NCI-H1105 (cell line): Measurements from ENCODE around the gene KRTAP2-2.
"Not testable (repeated sequence)": the region's sequence is repeated elsewhere in the genome, so short reads cannot be mapped to it uniquely, and the experiment has no call there.

Source experiments
- DNase-seq: peaks from one replicate; lab custom pipeline; 2025; lab: John Stamatoyannopoulos, UW

KRTAP2-2 gene

GRCh38 chr17:41065016-41065689, 10.1 kb upstream of the KRTAP2-2 start:
- DNase-seq = not testable (repeated sequence)

GRCh38 chr17:41064301-41064700, 9.3 kb upstream of the KRTAP2-2 start:
- no peak for DNase-seq

- DNase-seq = no peak
Observed at GRCh38 chr17:41063449-41063848, 8.4 kb upstream of the KRTAP2-2 start.

GRCh38 chr17:41061964-41062363, 6.9 kb upstream of the KRTAP2-2 start:
- no peak for DNase-seq

GRCh38 chr17:41060052-41060604, 5.1 kb upstream of the KRTAP2-2 start, which contains the start of gene KRTAP2-3:
Gene KRTAP2-3, minus strand, starts transcription at chr17:41060114. Its CDS starts 64 bp downstream, at chr17:41060050.
- DNase-seq = no peak

- not testable (repeated sequence) for DNase-seq
Observed at GRCh38 chr17:41059276-41060051, 4.4 kb upstream of the KRTAP2-2 start.

- no peak for DNase-seq
Observed at GRCh38 chr17:41058741-41059140, 3.7 kb upstream of the KRTAP2-2 start.

- no peak for DNase-seq
Observed at GRCh38 chr17:41057547-41057946, 2.5 kb upstream of the KRTAP2-2 start.

- not testable (repeated sequence) for DNase-seq
Observed at GRCh38 chr17:41054556-41054955, 474 bp downstream of the KRTAP2-2 start.

- no peak for DNase-seq
Observed at GRCh38 chr17:41054025-41054424, 1.0 kb downstream of the KRTAP2-2 start.

- no peak for DNase-seq
Observed at GRCh38 chr17:41052566-41052965, 2.5 kb downstream of the KRTAP2-2 start.

- DNase-seq = no peak
Observed at GRCh38 chr17:41049110-41049509, 5.9 kb downstream of the KRTAP2-2 start.

- no peak for DNase-seq
Observed at GRCh38 chr17:41048441-41048840, 6.6 kb downstream of the KRTAP2-2 start.

- not testable (repeated sequence) for DNase-seq
Observed at GRCh38 chr17:41046735-41047465, 8.1 kb downstream of the KRTAP2-2 start, which contains the start of gene KRTAP2-1. Gene KRTAP2-1, minus strand, starts transcription at chr17:41047316. Its CDS starts 49 bp downstream, at chr17:41047267.

GRCh38 chr17:41042953-41043352, 12.1 kb downstream of the KRTAP2-2 start:
- no peak for DNase-seq

GRCh38 chr17:41040783-41041571, 14.1 kb downstream of the KRTAP2-2 start, which contains the start of gene KRTAP1-1:
Gene KRTAP1-1, minus strand, starts transcription at chr17:41041450. Its CDS starts 53 bp downstream, at chr17:41041397.
- peak; percentile 41 for DNase-seq

- no peak for DNase-seq
Observed at GRCh38 chr17:41037853-41038350, 17.1 kb downstream of the KRTAP2-2 start.

- DNase-seq = peak; percentile 34
Observed at GRCh38 chr17:41034346-41034935, 20.6 kb downstream of the KRTAP2-2 start, which contains the start of gene KRTAP1-3. Gene KRTAP1-3, minus strand, starts transcription at chr17:41034874. Its CDS starts 53 bp downstream, at chr17:41034821.

GRCh38 chr17:41029633-41030245, 25.3 kb downstream of the KRTAP2-2 start, which contains the start of gene KRTAP1-4:
Gene KRTAP1-4, minus strand, starts transcription at chr17:41030195. Its CDS starts 117 bp downstream, at chr17:41030078.
- DNase-seq = peak; percentile 14
